GM18498 (cell line): ENCODE results near the gene TAF5L.
A peak's percentile ranks its signal among the peaks of the same experiment; 100 is the strongest.
"Not testable (repeated sequence)": the region's sequence is repeated elsewhere in the genome, so short reads cannot be mapped to it uniquely, and the experiment has no call there.

Source experiments
- ATAC-seq: cut with Tn5 transposase; IDR thresholded peaks from one replicate; pipeline ENCODE4 v1.9.1; 2021; ENCODE audit warnings: mild to moderate bottlenecking, moderate library complexity; ENCODE audit not compliant: unreplicated experiment

Gene TAF5L

DNA sequence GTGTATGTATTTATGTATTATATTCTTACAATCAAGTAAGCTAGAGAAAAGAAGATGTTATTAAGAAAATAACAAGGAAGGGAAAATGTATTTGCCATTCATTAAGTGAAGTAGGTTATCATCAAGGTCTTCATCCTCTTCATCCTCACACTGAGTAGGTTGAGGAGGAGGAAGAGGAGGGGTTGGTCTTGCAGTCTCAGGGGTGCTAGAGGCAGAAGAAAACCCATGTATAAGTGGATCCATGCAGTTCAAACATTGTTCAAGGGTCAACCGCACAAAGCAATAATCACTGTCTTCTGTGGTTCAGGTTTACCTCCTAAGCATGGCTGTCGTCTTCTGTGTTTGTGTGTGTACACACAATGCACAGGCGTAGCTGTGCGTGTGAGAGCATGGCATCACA is 17.0 kb upstream of the TAF5L start:
- no peak for ATAC-seq

DNA sequence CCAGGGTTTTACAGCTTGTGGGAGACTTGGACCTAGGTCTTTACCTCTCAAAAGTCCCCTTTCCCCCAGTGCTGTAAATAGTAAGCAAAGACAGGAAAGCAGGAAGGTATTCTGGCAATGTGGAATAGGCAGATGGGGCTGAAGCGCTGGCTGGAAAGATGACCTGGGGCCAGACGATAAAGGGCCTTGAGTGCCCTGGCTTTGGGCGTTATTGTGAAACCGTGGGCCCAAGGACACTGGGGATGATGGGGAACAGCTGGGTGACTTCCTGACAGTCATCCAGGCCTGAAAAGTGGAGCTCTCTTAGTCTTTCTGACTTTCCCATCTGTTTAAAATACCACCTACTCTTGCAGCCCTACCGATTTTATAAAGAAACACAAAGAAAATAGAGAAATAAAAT is 16.5 kb upstream of the TAF5L start:
- ATAC-seq = no peak

DNA sequence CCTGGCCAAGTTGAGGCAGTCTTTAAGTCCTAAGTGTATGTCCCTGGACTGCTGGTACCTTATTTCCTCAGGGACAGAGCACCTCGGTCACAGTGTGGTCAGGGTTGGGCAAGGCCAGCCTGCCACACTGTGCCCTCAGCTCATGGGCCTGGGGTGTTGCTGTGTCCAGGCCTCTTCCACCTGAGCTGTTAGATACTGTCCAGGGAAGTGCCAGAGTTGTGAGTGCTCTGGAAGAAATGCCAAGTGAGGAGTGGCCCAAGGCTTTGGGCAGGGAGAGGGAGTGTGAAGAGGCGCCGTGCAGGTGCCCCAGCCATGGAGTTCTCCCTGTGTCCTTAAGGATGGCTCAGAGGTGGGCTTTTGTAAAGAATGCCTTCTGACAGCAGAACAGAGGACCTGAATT is 15.4 kb upstream of the TAF5L start:
- ATAC-seq = no peak

DNA sequence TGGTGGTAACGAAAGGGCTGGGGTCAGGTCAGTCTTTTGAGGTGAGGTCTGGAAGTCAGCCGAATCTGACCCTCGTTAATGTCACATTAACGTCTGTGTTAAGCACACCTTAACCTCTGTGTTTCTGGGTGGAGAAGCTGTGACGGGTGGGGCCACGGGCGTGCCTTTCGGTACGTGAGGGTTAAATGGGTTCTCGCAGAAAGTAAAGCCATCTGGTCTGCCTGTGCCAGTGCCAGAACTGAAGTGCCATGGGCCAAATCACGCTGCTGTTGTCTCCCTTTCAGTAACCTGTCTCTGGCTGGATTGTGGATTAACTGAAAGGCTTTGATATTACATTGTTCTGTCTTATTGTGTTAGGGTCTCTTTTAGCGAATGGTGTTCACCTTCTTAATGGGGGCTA is 14.5 kb upstream of the TAF5L start:
- ATAC-seq = no peak

DNA sequence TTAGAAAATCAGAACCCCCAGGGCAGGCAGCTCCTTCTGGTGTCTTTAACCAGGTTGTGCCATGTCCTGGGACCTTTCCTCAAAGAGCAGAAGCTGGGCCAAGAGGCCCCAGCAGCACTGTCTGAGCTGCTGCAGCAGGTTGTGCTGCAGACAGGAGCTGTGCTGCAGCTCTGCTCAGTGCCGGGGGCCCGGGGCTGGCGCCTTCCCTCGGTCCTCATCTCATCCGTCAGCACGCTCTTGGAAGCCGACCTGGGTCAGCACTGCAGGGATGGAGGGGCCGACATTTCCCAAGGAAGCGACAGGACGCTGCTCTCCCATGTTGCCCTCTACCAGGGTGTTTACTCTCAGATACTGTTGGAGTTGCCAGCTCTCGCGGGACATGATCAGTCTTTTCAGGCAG is 11.8 kb upstream of the TAF5L start:
- ATAC-seq = no peak

DNA sequence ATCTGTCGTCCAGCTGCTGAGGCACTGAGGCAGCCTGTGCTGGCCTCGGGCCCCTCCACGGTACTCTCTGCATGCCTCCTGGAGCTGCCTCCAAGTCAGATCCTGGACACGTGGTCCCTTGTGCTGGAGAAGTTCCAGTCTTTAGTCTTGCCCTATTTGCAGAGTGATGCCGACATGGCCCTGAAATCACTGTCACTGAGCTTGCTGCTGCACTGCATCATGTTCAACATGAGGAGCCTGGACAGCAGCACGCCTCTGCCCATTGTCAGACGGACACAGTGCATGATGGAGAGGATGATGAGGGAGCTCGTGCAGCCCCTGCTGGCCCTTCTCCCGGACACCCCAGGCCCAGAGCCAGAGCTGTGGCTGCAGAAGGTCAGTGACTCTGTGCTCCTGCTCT is 10.1 kb upstream of the TAF5L start:
- ATAC-seq = no peak

DNA sequence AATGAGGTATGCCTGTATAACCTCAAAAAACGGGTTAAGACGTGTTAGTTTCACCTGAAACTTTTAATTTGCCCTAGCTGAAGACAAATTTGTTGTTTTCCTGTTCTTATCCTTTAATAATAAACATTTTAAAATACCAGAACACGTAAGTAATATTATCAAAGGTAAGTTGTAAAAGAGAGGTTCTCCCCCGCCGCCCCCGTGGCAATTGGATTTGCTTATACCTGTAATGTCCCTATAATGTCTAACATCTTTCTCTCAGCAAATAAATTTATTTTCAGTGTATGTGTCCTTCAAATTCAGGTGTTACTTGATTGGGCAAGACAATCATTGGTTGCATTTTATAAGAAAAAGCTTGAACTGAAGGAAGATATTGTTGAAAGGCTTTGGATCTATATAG is 6.0 kb upstream of the TAF5L start:
- no peak for ATAC-seq

DNA sequence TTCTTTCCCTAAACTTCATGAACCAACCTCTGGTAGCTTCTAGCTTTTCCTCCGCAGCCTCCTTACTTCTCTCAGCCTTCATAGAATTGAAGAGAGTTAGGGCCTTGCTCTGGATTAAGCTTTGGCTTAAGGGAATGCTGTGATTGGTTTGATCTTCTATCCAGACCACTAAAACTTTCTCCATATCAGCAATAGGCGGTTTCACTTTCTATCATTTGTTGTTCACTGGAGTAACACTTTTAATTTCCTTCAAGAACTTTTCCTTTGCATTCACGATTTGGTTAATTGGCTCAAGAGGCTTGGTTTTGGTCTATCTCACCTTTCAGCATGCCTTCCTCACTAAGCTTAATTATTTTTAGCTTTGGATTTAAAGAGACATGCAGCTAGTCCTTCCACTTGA is 5.2 kb upstream of the TAF5L start:
- no peak for ATAC-seq

DNA sequence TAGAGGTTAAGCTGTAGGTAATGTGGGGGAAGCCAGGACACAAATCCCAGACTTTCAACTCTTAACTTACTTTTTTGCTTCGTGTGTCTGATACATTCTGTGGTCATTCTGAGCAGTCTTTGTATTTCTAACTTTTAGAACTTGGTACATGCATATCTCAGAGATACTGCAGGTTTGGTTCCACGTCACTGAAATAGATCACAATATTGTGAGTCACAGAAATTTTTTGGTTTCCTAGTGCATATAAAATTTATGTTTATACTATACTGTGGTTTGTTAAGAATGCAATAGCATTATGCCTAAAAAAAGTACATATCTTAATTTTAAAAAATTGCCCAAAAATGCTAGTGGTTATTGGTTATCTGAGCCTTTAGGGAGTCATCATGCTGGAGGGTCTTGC is 3.3 kb upstream of the TAF5L start:
- ATAC-seq = no peak

DNA sequence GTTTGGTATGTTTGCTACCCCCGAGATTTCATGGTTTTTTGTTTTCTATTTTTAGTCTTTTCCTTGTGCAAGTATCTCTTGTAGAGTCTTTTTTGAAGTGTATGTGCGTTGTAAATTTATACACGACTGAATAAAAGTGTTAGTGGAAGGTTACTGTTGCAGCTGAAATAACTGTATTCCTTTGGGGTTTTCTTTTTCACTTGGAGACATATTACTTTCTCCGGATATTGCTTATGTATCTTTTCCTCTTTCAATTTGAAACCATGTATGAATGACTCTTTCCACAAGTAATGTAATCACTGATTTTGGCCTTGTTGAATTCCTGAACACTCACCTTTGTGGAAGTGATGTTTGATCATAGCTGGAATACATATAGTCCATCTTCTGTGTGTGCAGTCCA is 1.1 kb upstream of the TAF5L start:
- ATAC-seq = no peak

DNA sequence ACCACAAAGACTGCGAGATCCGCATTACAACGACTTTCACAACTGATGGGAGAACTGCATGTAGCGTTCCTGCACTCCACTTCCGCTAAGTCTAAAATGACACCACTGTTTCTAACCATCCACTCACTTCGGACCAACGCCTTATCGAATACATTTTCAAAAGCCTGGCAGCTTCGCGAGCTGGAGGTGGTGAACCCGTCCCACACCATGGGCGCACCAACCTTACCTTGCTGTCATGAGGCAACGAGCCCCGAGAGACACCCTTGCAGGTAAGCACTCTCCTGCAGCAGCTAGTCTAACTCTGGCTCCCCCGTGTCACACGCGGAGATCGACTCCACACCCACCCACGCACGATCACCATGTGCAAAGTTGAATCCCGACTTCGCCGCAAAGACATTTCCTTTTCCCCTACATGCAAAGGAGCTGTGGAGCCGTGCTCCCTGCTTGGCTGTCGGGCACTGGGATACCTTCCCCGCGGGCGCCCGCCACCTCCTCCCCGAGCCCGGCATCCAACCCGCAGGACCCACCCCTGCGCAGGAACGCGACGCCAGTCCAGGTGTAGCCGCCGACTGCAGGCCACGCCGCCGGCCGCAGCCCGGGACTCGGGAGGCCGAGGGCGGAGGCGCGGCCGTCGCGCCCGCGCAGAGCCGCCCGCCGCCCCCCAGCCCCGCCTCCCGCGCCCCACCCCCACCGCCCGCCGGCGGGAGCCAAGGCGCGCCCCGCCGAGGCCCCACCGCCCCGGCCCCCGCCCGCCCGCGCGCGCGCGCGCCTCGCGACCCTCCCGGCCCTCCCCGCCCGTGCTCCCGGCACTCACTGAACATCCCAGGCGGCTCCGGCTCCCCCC is 629 bp downstream of the TAF5L start:
- peak; percentile 50 for ATAC-seq

DNA sequence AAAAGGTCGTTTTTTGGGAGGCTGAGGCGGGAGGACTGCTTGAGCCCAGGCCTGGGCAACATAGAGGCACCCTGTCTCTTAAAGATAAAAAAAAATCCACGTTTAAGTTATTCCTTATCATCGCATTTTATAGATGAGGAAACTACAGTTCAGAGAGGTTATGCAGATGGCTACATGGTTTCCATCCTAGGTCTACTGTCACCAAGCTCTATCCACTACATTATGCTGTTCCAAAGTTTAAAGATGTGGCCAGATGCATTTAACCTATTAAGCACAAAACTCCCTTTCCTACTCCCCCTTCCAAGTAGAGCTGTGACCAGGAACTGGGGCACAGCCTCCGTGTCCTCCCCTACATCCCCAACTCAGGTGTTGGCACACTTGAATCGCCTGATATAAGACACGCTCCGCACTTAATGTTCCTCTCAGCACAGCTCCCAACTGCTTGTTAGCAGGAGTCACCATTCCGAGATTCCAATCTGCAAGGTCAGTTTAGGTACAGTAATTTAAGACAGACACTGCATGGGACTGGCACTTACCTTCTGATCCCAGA is 1.3 kb downstream of the TAF5L start:
- no peak for ATAC-seq

DNA sequence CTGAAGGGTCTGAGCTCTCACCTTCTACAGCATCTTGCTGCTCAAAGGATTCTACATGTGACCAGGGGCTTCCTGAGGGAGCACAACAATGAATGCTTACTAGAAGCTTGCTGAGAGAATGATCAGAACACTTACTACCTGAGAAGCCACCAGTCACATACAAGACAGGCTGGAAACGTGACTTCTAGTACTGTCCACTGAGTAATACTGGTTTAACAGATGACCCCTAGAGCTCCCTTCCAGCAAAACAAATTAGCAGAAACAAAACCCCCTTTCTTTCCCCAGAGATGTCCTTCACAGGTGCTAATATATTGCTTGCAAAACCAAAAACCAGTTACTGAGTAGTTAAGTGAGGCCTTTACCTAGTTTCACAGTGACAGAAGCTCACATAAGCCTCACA is 2.1 kb downstream of the TAF5L start:
- ATAC-seq = no peak

DNA sequence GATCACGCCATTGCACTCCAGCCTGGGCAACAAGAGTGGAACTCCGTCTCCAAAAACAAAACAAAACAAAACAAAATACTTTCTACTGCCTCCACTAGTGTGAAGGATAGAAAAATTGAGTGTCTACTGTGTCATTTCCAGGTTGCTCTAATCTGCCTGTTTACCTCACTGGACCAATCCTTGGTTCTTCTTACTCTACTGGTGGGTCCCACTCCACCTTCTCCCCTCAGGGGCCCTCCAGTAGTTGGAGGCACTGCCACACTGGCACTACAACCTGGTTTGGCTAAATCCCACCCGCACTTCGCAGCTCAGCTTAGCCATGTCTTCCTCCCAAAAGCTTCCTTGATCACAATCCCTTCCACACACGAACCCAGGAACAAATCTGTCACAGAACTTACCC is 2.7 kb downstream of the TAF5L start:
- ATAC-seq = no peak

DNA sequence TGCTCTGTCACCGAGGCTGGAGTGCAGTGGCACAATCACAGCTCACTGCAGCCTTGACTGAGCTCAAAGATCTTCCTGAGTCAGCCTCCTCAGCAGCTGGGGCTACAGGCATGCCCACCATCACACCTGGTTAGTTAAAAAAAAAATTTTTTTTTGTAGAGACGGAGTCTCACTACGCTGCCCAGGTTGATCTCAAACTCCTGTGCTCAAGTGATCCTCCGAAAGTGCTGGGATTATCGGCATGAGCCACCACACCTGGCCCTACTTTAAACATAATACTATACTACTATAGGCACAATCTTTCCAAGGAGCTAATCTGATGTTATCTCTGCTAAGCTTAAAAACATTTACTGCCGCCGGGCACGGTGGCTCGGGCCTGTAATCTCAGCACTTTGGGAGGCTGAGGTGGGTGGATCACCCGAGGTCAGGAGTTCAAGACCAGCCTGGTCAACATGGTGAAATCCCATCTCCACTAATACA is 3.2 kb downstream of the TAF5L start:
- not testable (repeated sequence) for ATAC-seq

DNA sequence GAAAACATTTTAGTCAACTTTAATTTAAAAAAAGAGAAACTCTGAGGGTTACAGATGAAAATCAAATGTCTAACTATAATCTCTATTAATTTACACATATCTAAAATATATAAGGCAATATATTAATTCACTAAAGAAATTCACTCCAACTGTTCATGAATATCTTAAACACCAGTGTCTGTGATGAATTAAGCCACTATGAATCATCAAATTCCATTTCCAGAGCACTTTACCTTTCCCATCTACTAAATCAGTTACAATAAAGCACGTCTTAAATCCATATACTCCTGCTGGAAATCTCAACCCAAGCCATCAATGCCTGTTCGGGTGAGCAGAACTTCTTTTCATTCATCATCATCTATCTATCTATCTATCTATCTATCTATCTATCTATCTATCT is 4.3 kb downstream of the TAF5L start:
- ATAC-seq = no peak

DNA sequence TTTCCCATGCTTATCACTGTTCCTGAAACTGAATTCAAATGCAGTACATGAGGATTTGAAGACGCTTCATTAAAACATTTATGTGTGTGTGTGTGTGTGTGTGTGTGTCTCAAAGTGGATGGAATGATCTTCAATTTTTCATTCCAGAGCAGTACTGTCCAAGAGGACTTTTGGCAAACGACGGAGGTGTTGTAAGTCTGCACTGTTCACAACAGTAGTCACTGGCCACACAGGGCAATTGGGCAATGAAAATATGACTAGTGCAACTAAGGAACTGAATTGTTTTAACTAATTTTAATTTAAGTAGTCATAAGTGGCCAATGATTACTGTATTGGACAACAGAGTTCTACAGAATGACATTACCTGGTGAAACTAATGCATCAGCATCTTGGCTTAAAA is 5.0 kb downstream of the TAF5L start:
- ATAC-seq = no peak

DNA sequence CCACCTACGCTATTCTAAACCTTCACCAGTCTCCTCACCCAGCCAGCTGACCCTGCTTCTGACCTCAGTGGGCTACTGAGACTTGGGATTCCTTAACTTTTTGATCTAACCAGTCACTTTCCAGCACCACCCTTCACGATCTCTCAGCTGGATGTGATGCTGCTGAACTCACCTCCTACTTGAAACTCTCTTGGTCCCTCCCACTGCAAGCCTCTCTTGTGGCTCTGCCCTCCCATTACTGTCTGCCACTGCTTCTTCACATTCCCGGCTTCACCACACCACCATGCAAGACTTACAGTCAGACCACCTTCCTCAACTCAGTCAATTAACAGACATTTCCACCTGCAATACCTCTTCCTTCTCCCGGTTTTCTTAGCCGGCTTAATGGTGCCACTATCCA is 6.3 kb downstream of the TAF5L start:
- ATAC-seq = no peak

DNA sequence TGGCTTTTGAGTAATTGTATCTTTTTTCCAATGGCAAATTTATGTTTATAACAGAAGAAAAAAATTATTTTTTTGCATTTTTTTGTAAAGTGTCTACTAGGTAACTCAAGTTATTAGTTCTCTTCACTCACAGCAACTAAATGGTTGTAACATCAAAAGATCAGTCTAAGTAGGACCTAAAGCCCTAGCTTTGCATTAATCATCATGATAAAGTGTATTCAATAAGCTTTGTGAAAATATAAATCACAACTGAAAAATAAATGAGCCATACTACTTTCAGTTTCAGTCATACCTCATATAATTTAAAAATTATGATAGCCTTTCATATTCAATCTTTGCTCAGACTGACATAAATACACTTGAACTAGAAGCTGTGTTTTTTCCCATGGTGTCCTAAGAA is 6.9 kb downstream of the TAF5L start:
- ATAC-seq = no peak

DNA sequence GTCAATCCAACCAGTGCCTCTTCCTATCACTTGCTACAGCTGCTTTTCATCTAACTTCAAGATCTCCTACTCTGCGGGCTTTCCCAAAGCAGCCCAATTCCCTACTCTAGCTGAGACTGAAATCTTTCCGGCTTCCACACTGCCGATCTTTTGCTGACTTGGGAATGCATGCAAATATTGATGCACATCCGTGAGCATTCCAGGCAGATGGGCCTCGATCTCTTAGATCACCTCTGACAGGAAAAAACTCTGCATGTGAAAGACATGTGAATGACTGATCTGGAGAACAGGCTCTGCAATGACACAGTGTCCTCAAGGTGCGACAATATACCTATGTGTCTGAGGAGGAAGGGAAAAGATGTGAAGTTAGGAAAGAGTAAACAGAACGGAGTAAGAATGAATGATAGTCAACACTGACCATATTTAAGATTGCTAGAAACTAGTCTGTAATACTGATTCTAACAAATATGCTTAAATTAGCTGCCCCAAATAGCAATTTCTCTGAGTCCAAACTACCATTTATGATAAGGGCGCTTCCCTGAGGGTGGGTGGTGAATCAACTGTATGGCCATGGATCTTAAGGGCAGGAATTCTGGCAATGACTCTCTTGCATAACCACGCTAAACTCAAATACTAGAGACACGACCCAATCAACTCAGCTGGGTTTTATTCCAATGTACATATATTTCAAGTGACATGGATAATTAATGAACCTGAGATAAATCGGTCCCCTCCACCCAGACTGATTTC is 8.4 kb downstream of the TAF5L start:
- ATAC-seq = no peak

DNA sequence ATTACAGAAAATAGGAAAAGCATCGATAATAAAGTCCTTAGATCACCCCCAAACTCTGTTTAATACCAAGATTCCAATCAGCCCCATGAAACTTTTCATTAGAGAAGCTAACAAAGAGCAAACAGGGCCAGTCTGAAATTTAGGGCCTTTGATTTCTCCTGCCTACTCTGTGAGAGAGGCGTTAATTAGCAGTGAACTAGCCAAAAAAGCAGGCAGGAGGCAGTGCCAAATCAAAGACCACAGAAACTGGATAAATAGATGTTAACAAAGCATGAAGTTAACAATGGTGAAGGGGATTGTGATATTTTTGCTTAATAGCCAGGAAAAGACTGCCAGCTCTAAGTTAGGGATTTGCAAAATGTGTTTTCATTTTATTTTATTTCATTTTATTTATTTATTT is 11.2 kb downstream of the TAF5L start:
- ATAC-seq = no peak

DNA sequence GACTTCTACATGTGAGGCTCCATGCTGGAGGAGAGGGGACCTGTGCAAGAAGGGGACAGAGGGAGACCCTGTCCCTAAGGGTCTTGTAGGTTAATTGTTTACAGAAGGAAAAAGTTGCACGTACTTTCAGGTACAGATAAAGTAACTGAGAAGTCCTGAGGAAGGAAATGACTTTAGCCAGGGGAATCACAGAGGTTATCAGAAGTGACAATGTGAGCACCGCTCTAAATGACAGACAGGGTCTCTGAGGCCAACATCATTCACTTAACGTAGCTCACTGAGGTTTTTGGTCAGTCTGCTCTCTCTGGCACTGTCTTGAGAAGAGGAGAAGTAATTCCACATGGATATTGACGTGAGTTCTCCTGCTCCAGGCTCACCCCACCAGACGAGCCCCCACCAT is 12.0 kb downstream of the TAF5L start:
- no peak for ATAC-seq
